Neural cell (in vitro differentiated cells): ENCODE measurements around the gene FXYD4. TPM values are rescaled to one million over a fixed set of nuclear protein-coding genes. Genes with fewer than 3 reads are reported as not detected.

ENCODE experiments used
- H2AFZ ChIP-seq: fragments of 200-600, 300-800 bp; sonication (generic), shearing (Covaris generic); 2 replicates; pipeline ENCODE4 v1.6.0; 2014; ENCODE audit warnings: low read depth, mild to moderate bottlenecking, antibody characterized with exemption, low read length, moderate library complexity
- H3F3A ChIP-seq: fragments of 200-600 bp; shearing (Covaris generic); 2 replicates; pipeline ENCODE4 v1.6.1; 2016; ENCODE audit warnings: mild to moderate bottlenecking, moderate library complexity, mixed read lengths, antibody characterized with exemption, low read length; ENCODE audit not compliant: insufficient read depth, poor library complexity, severe bottlenecking
- H3K27ac ChIP-seq: fragments of 200-600, 300-800 bp; sonication (generic), shearing (Covaris generic); 2 replicates; pipeline ENCODE4 v1.5.1; 2014; ENCODE audit warnings: mild to moderate bottlenecking, low read length, moderate library complexity
- H3K27me3 ChIP-seq: fragments of 300-800, 200-600 bp; sonication (generic), shearing (Covaris generic); 2 replicates; pipeline ENCODE4 v1.6.0; 2014; ENCODE audit warnings: mild to moderate bottlenecking, low read depth, low read length, moderate library complexity; ENCODE audit not compliant: insufficient read depth
- H3K36me3 ChIP-seq: fragments of 300-800, 200-600 bp; sonication (generic), shearing (Covaris generic); 2 replicates; pipeline ENCODE4 v1.5.1; 2014; ENCODE audit warnings: mild to moderate bottlenecking, antibody characterized with exemption, low read length, moderate library complexity; ENCODE audit not compliant: insufficient read depth
- H3K4me2 ChIP-seq: fragments of 300-800, 200-600 bp; sonication (generic), shearing (Covaris generic); 2 replicates; pipeline ENCODE4 v1.6.0; 2014; ENCODE audit warnings: mild to moderate bottlenecking, low read length
- H3K4me3 ChIP-seq: fragments of 300-800, 200-600 bp; sonication (generic), shearing (Covaris generic); 2 replicates; pipeline ENCODE4 v1.5.1; 2014; ENCODE audit warnings: mild to moderate bottlenecking, low read length, moderate library complexity
- H3K79me2 ChIP-seq: fragments of 200-600 bp; shearing (Covaris generic); replicated peaks from 2 replicates; pipeline ENCODE4 v1.6.0; 2014; ENCODE audit warnings: mild to moderate bottlenecking, low read length, moderate library complexity; ENCODE audit not compliant: insufficient read depth
- H3K9ac ChIP-seq: fragments of 300-800, 200-600 bp; sonication (generic), shearing (Covaris generic); 2 replicates; pipeline ENCODE4 v1.6.1; 2016; ENCODE audit warnings: mild to moderate bottlenecking, low read length, mixed read lengths
- H3K9me2 ChIP-seq: fragments of 200-600 bp; shearing (Covaris generic); 2 replicates; pipeline ENCODE4 v1.6.1; 2016; ENCODE audit warnings: mild to moderate bottlenecking, low read length, mixed read lengths; ENCODE audit not compliant: insufficient read depth
- H3K9me3 ChIP-seq: fragments of 200-600, 300-800 bp; sonication (generic), shearing (Covaris generic); 2 replicates; pipeline ENCODE4 v1.6.1; 2016; ENCODE audit warnings: mild to moderate bottlenecking, mixed run types, low read length, moderate library complexity, mixed read lengths
- H4K20me1 ChIP-seq: fragments of 200-600 bp; shearing (Covaris generic); 2 replicates; pipeline ENCODE4 v1.6.1; 2016; ENCODE audit warnings: mild to moderate bottlenecking, mixed run types; ENCODE audit not compliant: insufficient read depth
- EP300 ChIP-seq: fragments of 450-650 bp; conservative IDR thresholded peaks from 2 replicates; pipeline ENCODE4 v1.6.1; 2014; ENCODE audit warnings: antibody characterized with exemption, mild to moderate bottlenecking, moderate library complexity; ENCODE audit not compliant: poor library complexity, severe bottlenecking
- EZH2 ChIP-seq: fragments of 200-600, 300-800 bp; shearing (Covaris generic), sonication (generic); IDR thresholded peaks from 2 replicates; pipeline ENCODE4 v1.6.1; 2014; ENCODE audit warnings: antibody characterized with exemption, low read length, borderline replicate concordance, mild to moderate bottlenecking; ENCODE audit not compliant: insufficient read depth, poor library complexity, severe bottlenecking
- MXI1 ChIP-seq: fragments of 450-650 bp; conservative IDR thresholded peaks from 2 replicates; pipeline ENCODE4 v1.6.1; 2014; ENCODE audit warnings: antibody characterized with exemption, mild to moderate bottlenecking; ENCODE audit not compliant: poor library complexity, severe bottlenecking
- POLR2AphosphoS5 ChIP-seq: IDR thresholded peaks from 2 replicates; pipeline ENCODE4 v1.6.1; 2012
- RAD21 ChIP-seq: fragments of 450-650 bp; conservative IDR thresholded peaks from 2 replicates; pipeline ENCODE4 v1.6.1; 2014; ENCODE audit warnings: antibody characterized with exemption, mild to moderate bottlenecking, moderate library complexity
- SMC3 ChIP-seq: fragments of 450-650 bp; conservative IDR thresholded peaks from 2 replicates; pipeline ENCODE4 v1.6.1; 2014; ENCODE audit warnings: antibody characterized with exemption, mild to moderate bottlenecking, moderate library complexity; ENCODE audit not compliant: poor library complexity
- TAF1 ChIP-seq: IDR thresholded peaks from 2 replicates; pipeline ENCODE4 v1.6.1; 2012; ENCODE audit warnings: low read depth
- polyA plus RNA-seq: library from polyadenylated mRNA; depleted of rRNA; stranded (reverse); fragments of >200 nt; gene quantifications from 2 replicates; pipeline ENCODE4 v1.2.3, GENCODE V29; 2014
- TF ChIP-seq, protein P1 (sequence below): IDR thresholded peaks from 2 replicates; pipeline ENCODE4 v1.6.1; 2012; ENCODE audit warnings: borderline replicate concordance
- TF ChIP-seq, protein P2 (sequence below): fragments of 450-650 bp; IDR thresholded peaks from 2 replicates; pipeline ENCODE4 v1.5.1; 2014; ENCODE audit warnings: antibody characterized with exemption, mild to moderate bottlenecking, moderate library complexity; ENCODE audit not compliant: poor library complexity, severe bottlenecking

The FXYD4 gene
- polyA plus RNA-seq, 1 donor from 2014 or later: not detected

DNA sequence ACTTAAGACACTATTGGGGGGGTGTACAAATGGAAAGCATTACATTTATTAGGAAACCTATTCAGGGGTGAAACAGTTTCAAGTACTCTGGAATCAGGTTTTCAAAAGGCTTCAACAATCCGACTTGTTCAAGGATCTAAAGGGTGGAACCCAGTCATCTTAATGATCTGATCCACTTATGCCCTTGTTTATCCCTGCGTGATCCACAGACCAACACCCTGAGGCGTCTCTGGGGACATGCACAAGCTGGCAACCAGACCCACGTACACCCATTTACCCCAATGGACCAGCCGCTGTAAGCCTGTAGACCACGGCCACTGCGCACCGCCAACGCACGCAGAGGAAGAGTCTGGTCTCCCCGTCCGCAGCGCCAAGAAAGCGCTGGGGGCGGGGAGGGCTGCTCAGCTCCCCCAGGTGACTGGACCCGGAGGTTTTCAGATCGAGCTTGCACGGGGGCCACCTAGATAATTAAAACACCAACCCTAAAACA lies 24.2 kb downstream of the FXYD4 start:
- Histone ChIP-seq H3K27ac (no peak overlapping the region), H3K9ac (peak overlapping the region; percentile 60), H3K9me3 (no peaks in the 10 kb centered on the region), H3K4me2 (no peak overlapping the region), H3K36me3 (no peaks in the 10 kb centered on the region), H3K9me2 (no peaks in the 10 kb centered on the region), H3F3A (no peaks in the 10 kb centered on the region), H2AFZ (no peak overlapping the region), H4K20me1 (no peaks in the 10 kb centered on the region), H3K79me2 (peaks cover 33% of the 10 kb centered on the region), H3K27me3 (no peaks in the 10 kb centered on the region), H3K4me3 (peak overlapping the region; percentile 68)
- TF ChIP-seq, protein P1, sequence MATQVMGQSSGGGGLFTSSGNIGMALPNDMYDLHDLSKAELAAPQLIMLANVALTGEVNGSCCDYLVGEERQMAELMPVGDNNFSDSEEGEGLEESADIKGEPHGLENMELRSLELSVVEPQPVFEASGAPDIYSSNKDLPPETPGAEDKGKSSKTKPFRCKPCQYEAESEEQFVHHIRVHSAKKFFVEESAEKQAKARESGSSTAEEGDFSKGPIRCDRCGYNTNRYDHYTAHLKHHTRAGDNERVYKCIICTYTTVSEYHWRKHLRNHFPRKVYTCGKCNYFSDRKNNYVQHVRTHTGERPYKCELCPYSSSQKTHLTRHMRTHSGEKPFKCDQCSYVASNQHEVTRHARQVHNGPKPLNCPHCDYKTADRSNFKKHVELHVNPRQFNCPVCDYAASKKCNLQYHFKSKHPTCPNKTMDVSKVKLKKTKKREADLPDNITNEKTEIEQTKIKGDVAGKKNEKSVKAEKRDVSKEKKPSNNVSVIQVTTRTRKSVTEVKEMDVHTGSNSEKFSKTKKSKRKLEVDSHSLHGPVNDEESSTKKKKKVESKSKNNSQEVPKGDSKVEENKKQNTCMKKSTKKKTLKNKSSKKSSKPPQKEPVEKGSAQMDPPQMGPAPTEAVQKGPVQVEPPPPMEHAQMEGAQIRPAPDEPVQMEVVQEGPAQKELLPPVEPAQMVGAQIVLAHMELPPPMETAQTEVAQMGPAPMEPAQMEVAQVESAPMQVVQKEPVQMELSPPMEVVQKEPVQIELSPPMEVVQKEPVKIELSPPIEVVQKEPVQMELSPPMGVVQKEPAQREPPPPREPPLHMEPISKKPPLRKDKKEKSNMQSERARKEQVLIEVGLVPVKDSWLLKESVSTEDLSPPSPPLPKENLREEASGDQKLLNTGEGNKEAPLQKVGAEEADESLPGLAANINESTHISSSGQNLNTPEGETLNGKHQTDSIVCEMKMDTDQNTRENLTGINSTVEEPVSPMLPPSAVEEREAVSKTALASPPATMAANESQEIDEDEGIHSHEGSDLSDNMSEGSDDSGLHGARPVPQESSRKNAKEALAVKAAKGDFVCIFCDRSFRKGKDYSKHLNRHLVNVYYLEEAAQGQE: no peak
- TF ChIP-seq SMC3 (no peak), MXI1 (no peak), RAD21 (no peak), POLR2AphosphoS5 (no peak), EP300 (no peak), EZH2 (no peak), TAF1 (no peak)
- TF ChIP-seq, protein P2, sequence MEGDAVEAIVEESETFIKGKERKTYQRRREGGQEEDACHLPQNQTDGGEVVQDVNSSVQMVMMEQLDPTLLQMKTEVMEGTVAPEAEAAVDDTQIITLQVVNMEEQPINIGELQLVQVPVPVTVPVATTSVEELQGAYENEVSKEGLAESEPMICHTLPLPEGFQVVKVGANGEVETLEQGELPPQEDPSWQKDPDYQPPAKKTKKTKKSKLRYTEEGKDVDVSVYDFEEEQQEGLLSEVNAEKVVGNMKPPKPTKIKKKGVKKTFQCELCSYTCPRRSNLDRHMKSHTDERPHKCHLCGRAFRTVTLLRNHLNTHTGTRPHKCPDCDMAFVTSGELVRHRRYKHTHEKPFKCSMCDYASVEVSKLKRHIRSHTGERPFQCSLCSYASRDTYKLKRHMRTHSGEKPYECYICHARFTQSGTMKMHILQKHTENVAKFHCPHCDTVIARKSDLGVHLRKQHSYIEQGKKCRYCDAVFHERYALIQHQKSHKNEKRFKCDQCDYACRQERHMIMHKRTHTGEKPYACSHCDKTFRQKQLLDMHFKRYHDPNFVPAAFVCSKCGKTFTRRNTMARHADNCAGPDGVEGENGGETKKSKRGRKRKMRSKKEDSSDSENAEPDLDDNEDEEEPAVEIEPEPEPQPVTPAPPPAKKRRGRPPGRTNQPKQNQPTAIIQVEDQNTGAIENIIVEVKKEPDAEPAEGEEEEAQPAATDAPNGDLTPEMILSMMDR: no peak

DNA sequence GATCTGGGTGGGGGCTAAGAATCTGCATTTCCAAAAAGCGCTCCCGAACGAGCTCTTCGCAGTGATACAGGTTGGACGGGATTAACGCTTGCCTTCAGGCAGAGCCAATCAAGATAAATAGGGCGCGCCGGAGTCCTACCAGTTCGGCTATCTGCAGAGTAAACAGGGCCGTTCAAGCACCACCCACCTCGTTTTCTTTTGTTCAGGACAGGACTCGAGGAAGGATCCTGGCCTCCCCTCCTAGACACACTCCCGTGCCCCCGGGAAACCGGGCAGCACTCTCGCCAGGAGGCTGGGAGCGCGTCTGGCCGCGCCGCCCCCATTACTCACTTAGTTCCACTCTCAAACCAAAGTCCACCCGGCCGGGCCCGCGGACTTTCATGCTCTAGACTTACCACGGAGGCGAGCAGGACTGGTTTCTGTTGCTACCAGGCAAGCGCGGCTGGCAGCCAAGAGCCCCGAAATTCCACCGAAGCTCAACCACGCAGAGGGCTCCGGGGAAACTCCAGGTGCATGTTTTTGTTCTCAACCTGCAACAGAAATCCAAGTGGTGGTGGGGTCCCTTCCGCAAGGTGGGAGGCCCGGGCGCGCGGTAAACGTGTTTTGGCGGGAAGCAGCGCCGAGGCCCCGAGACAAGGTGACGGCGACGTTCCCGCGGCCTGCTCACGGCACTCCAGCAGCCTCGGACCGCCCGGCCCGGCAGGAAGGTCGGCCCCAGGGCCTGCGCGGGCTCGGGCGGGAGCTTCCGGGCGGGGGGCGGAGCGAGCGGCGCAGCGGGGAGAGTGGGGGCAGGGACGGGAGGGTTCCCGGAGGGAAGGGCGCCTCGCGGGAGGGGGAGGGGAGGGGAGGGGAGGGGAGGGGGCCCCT lies 24.9 kb downstream of the FXYD4 start:
- H3K9me2 ChIP-seq: no peaks in the 10 kb centered on the region
- H3K4me3 ChIP-seq: peak overlapping the region; percentile 68
- peak overlapping the region; percentile 59 for H3K27ac ChIP-seq
- H2AFZ ChIP-seq: peak overlapping the region; percentile 4
- peak overlapping the region; percentile 60 for H3K9ac ChIP-seq
- H3F3A ChIP-seq: no peaks in the 10 kb centered on the region
- TF ChIP-seq, protein P2: no peak
- TF ChIP-seq EZH2: no peak
- TF ChIP-seq EP300: no peak
- no peak for TF ChIP-seq RAD21
- no peak for TF ChIP-seq MXI1
- no peak for TF ChIP-seq TAF1
- TF ChIP-seq SMC3: no peak
- TF ChIP-seq, protein P1: no peak
- no peak for TF ChIP-seq POLR2AphosphoS5
- H3K36me3 ChIP-seq: no peaks in the 10 kb centered on the region
- no peaks in the 10 kb centered on the region for H4K20me1 ChIP-seq
- no peaks in the 10 kb centered on the region for H3K27me3 ChIP-seq
- no peak overlapping the region for H3K4me2 ChIP-seq
- peaks cover 38% of the 10 kb centered on the region for H3K79me2 ChIP-seq
- no peaks in the 10 kb centered on the region for H3K9me3 ChIP-seq
